Prostate gland (tissue), 2 donors: ENCODE results near the gene TEPSIN.

Experiments
- POLR2A ChIP-seq: fragments of 450-650 bp; IDR thresholded peaks from one replicate; pipeline ENCODE4 v1.6.1; 2016; ENCODE audit warnings: antibody characterized with exemption, mild to moderate bottlenecking
- POLR2AphosphoS5 ChIP-seq: sonication (generic); formaldehyde crosslinking; IDR thresholded peaks from one replicate; pipeline ENCODE4 v1.6.1; 2017; ENCODE audit warnings: antibody characterized with exemption
- TF ChIP-seq, protein P1 (sequence below), 4 experiments: fragments of 200-600 bp in 2 of 4; fragments of 450-650 bp in 2 of 4; sonication (generic) in 2 of 4; IDR thresholded peaks; 1 replicate in 3 of 4; 2 replicates in 1 of 4; pipeline ENCODE4 v1.5.1; 2016 to 2019; ENCODE audit warnings: antibody characterized with exemption in 4 of 4, mild to moderate bottlenecking in 2 of 4, moderate library complexity in 2 of 4

DNA sequence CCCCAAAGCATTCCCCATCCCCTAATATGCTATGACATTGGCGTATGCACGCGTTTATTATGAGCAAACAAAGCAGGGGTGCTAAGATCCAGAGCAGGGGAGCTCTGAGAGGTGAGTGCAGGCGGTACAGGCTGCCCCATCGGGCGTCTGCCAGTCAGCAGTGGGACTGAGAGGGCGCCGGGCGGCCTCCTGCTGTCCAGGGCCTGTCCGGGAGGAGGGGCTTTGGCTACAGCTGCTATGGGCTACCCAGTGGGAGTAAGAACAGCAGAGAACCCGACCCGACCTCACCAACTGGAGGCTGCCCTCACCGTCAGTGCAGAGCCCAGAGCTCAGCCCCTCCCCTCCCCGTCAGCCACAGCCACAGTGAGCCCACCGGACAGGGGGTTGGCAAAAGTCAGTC lies 54.3 kb downstream of the TEPSIN start:
- TF ChIP-seq, protein P1, sequence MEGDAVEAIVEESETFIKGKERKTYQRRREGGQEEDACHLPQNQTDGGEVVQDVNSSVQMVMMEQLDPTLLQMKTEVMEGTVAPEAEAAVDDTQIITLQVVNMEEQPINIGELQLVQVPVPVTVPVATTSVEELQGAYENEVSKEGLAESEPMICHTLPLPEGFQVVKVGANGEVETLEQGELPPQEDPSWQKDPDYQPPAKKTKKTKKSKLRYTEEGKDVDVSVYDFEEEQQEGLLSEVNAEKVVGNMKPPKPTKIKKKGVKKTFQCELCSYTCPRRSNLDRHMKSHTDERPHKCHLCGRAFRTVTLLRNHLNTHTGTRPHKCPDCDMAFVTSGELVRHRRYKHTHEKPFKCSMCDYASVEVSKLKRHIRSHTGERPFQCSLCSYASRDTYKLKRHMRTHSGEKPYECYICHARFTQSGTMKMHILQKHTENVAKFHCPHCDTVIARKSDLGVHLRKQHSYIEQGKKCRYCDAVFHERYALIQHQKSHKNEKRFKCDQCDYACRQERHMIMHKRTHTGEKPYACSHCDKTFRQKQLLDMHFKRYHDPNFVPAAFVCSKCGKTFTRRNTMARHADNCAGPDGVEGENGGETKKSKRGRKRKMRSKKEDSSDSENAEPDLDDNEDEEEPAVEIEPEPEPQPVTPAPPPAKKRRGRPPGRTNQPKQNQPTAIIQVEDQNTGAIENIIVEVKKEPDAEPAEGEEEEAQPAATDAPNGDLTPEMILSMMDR (IDR thresholded peaks at IDR 0.05) = no peak
- TF ChIP-seq POLR2AphosphoS5 (no peak), POLR2A (no peak)
